Prostate gland (tissue), 2 donors: Measurements from ENCODE around the gene OR1E2. TPM values are rescaled to one million over a fixed set of nuclear protein-coding genes. Genes with fewer than 3 reads are reported as not detected.
"Not testable (repeated sequence)": the region's sequence is repeated elsewhere in the genome, so short reads cannot be mapped to it uniquely, and the experiment has no call there.

Experiments used
- DNase-seq: peaks from one replicate; pipeline ENCODE4 v3.0.0-alpha.2; 2019; ENCODE audit warnings: low spot score
- H3K27ac ChIP-seq, 2 donors: fragments of 200-600 bp; sonication (generic); 2 replicates each; pipeline ENCODE4 v1.5.1; 2017 to 2019
- H3K27me3 ChIP-seq: fragments of 200-600 bp; sonication (generic); replicated peaks from 2 replicates; pipeline ENCODE4 v1.5.1; 2019; ENCODE audit not compliant: insufficient read depth
- H3K36me3 ChIP-seq, 2 donors: fragments of 200-600 bp; sonication (generic); 1 replicate in 1 of 2; 2 replicates in 1 of 2; pipeline versions ENCODE4 v1.5.1 to v1.8.1; 2017 to 2019
- H3K4me1 ChIP-seq: fragments of 200-600 bp; sonication (generic); replicated peaks from 2 replicates; pipeline ENCODE4 v1.5.1; 2019
- H3K4me3 ChIP-seq, 2 donors: fragments of 200-600 bp; sonication (generic); 2 replicates each; pipeline ENCODE4 v1.5.1; 2017 to 2019
- H3K9me3 ChIP-seq: fragments of 200-600 bp; sonication (generic); 2 replicates; pipeline ENCODE4 v1.5.1; 2017
- CTCF ChIP-seq, 4 experiments: fragments of 200-600 bp in 2 of 4; fragments of 450-650 bp in 2 of 4; sonication (generic) in 2 of 4; IDR thresholded peaks; 1 replicate in 3 of 4; 2 replicates in 1 of 4; pipeline ENCODE4 v1.5.1; 2016 to 2019; ENCODE audit warnings: antibody characterized with exemption in 4 of 4, mild to moderate bottlenecking in 2 of 4, moderate library complexity in 2 of 4
- POLR2A ChIP-seq: fragments of 450-650 bp; IDR thresholded peaks from one replicate; pipeline ENCODE4 v1.6.1; 2016; ENCODE audit warnings: antibody characterized with exemption, mild to moderate bottlenecking
- POLR2AphosphoS5 ChIP-seq: sonication (generic); formaldehyde crosslinking; IDR thresholded peaks from one replicate; pipeline ENCODE4 v1.6.1; 2017; ENCODE audit warnings: antibody characterized with exemption
- WGBS: methylation state at CpG from one replicate; pipeline ENCODE4 v1.1.5; 2018; 5-methylcytosine and 5-hydroxymethylcytosine counted together
- intact Hi-C: fragments of 100-400 bp; cut with DNase I; formaldehyde crosslinking; loops from one replicate; pipeline ENCODE4 v1.14.2; 2022
- total RNA-seq, 2 donors: library from RNA; depleted of rRNA; stranded (reverse); fragments of >200 nt; gene quantifications; one replicate each; pipeline ENCODE4 v1.1.0, GENCODE V29; 2016

OR1E2 gene
- total RNA-seq, 2 donors from 2014 or later = not detected

GRCh38 chr17:3475251-3475685 lies 41.6 kb upstream of the OR1E2 start:
- no peak for TF ChIP-seq POLR2A
- TF ChIP-seq CTCF (IDR thresholded peaks at IDR 0.05) = no peak
- TF ChIP-seq POLR2AphosphoS5 = no peak
- Histone ChIP-seq H3K4me3 (no peak overlapping the region), H3K36me3 (no peaks in the 10 kb centered on the region)

GRCh38 chr17:3474212-3474611 lies 40.6 kb upstream of the OR1E2 start:
- Histone ChIP-seq H3K4me1 (no peaks in the 10 kb centered on the region), H3K9me3 (no peaks in the 10 kb centered on the region), H3K27me3 (no peaks in the 10 kb centered on the region), H3K27ac (no peak overlapping the region), H3K36me3 (no peaks in the 10 kb centered on the region), H3K4me3 (no peak overlapping the region)
- TF ChIP-seq POLR2AphosphoS5 (no peak), POLR2A (no peak), CTCF (IDR thresholded peaks at IDR 0.05) (no peak)
- intact Hi-C loops = no loop called here
- 9% methylated on average over 3 of the region's 3 CpGs for WGBS
- no peak for DNase-seq

More at GRCh38 chr17:3475251-3475685, 41.6 kb upstream of the OR1E2 start:
- Histone ChIP-seq H3K4me1 (no peaks in the 10 kb centered on the region), H3K9me3 (no peaks in the 10 kb centered on the region), H3K27ac (no peak overlapping the region), H3K27me3 (no peaks in the 10 kb centered on the region)
- 73% methylated on average over 4 of the region's 4 CpGs for WGBS
- DNase-seq = no peak
- intact Hi-C loops = no loop called here

- no peaks in the 10 kb centered on the region for H3K4me1 ChIP-seq
- H3K4me3 ChIP-seq = no peak overlapping the region
- 94% methylated on average over 21 of the region's 21 CpGs for WGBS
- H3K36me3 ChIP-seq = no peaks in the 10 kb centered on the region
- H3K9me3 ChIP-seq = no peaks in the 10 kb centered on the region
- no peak for DNase-seq
- H3K27me3 ChIP-seq = no peaks in the 10 kb centered on the region
- TF ChIP-seq POLR2AphosphoS5 = no peak
- TF ChIP-seq CTCF (IDR thresholded peaks at IDR 0.05) = no peak
- TF ChIP-seq POLR2A = no peak
- intact Hi-C loops = no loop called here
- H3K27ac ChIP-seq = no peak overlapping the region
Observed at GRCh38 chr17:3472137-3472536, 38.5 kb upstream of the OR1E2 start.

GRCh38 chr17:3471599-3471998 lies 38.0 kb upstream of the OR1E2 start, which contains the start of gene SPATA22:
Gene SPATA22, minus strand, starts transcription at chr17:3471819. Its CDS starts 2,494 bp downstream, at chr17:3469325.
- WGBS = 94% methylated on average over 38 of the region's 38 CpGs
- no peak for TF ChIP-seq POLR2A
- TF ChIP-seq POLR2AphosphoS5 = no peak
- no peak for TF ChIP-seq CTCF (IDR thresholded peaks at IDR 0.05)
- no peak within 1 kb of the TSS for H3K4me3 ChIP-seq

GRCh38 chr17:3469529-3469928 lies 35.9 kb upstream of the OR1E2 start:
- intact Hi-C loops = no loop called here
- H3K27ac ChIP-seq = no peak overlapping the region
- no peak overlapping the region for H3K4me3 ChIP-seq
- no peaks in the 10 kb centered on the region for H3K9me3 ChIP-seq
- 73% methylated on average over 5 of the region's 5 CpGs for WGBS
- DNase-seq = no peak
- H3K4me1 ChIP-seq = no peaks in the 10 kb centered on the region
- no peaks in the 10 kb centered on the region for H3K27me3 ChIP-seq
- TF ChIP-seq POLR2A (no peak), POLR2AphosphoS5 (no peak), CTCF (IDR thresholded peaks at IDR 0.05) (no peak)
- H3K36me3 ChIP-seq = no peaks in the 10 kb centered on the region

More at GRCh38 chr17:3471599-3471998, 38.0 kb upstream of the OR1E2 start, which contains the start of gene SPATA22:
- Histone ChIP-seq H3K27me3 (no peaks in the 10 kb centered on the region), H3K9me3 (no peaks in the 10 kb centered on the region), H3K27ac (no peak within 1 kb of the TSS), H3K36me3 (no peaks in the 10 kb centered on the region), H3K4me1 (no peaks in the 10 kb centered on the region)
- intact Hi-C loops = no loop called here
- no peak for DNase-seq

GRCh38 chr17:3466355-3466754 lies 32.7 kb upstream of the OR1E2 start:
- H3K4me1 ChIP-seq, H3K4me3 ChIP-seq, H3K27ac ChIP-seq, H3K9me3 ChIP-seq, H3K27me3 ChIP-seq, intact Hi-C loops, DNase-seq, H3K36me3 ChIP-seq: not testable (repeated sequence)
- WGBS = 77% methylated on average over 1 of the region's 1 CpG
